ENCODE measurements around the gene MEG3.

- TF ChIP-seq, protein P1, sequence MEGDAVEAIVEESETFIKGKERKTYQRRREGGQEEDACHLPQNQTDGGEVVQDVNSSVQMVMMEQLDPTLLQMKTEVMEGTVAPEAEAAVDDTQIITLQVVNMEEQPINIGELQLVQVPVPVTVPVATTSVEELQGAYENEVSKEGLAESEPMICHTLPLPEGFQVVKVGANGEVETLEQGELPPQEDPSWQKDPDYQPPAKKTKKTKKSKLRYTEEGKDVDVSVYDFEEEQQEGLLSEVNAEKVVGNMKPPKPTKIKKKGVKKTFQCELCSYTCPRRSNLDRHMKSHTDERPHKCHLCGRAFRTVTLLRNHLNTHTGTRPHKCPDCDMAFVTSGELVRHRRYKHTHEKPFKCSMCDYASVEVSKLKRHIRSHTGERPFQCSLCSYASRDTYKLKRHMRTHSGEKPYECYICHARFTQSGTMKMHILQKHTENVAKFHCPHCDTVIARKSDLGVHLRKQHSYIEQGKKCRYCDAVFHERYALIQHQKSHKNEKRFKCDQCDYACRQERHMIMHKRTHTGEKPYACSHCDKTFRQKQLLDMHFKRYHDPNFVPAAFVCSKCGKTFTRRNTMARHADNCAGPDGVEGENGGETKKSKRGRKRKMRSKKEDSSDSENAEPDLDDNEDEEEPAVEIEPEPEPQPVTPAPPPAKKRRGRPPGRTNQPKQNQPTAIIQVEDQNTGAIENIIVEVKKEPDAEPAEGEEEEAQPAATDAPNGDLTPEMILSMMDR (IDR thresholded peaks at IDR 0.05), result no peak
- TF ChIP-seq EP300 (IDR thresholded peaks at IDR 0.05), result no peak
- no peak for TF ChIP-seq POLR2A (IDR thresholded peaks at IDR 0.05)
These were observed 66.7 kb downstream of the MEG3 start for GRCh38 chr14:100892496-100893227.

All from suprapubic skin (tissue), 3 donors.